MCF 10A (cell line): ENCODE results near the gene KRTAP5-9. TPM values are rescaled to one million over a fixed set of nuclear protein-coding genes. Genes with fewer than 3 reads are reported as not detected.

Experiments
- BruUV-seq: library from RNA; stranded (reverse); fragments of 400-500 nt; replicated peaks from 2 replicates; lab custom pipeline; 2021; lab: Mats Ljungman, UMichigan
- CTCF ChIA-PET: fragments of 300-600 bp; sonication (Branson Sonifier 250); formaldehyde crosslinking; extraction: SDS; loops from one replicate; lab custom pipeline; 2021; ENCODE audit warnings: antibody characterized with exemption, inconsistent platforms; lab: Yijun Ruan, JAX
- POLR2A ChIA-PET: fragments of 300-600, 350-650 bp; sonication (Branson Sonifier 250); formaldehyde crosslinking; extraction: SDS; loops from one replicate; lab custom pipeline; 2020; ENCODE audit warnings: antibody characterized with exemption, inconsistent platforms; lab: Yijun Ruan, JAX
- DNase-seq: peaks from one replicate; pipeline ENCODE4 v3.0.0-alpha.2; 2018; ENCODE audit not compliant: unreplicated experiment
- H3K27ac Mint-ChIP-seq: one replicate; pipeline ENCODE4 v1.8.0; 2022; ENCODE audit warnings: mild to moderate bottlenecking, low read depth, mixed read lengths; ENCODE audit not compliant: unreplicated experiment
- H3K27me3 Mint-ChIP-seq: one replicate; pipeline ENCODE4 v1.8.0; 2022; ENCODE audit warnings: mixed read lengths; ENCODE audit not compliant: insufficient read depth, unreplicated experiment
- H3K36me3 Mint-ChIP-seq: one replicate; pipeline ENCODE4 v1.8.0; 2022; ENCODE audit warnings: mild to moderate bottlenecking, moderate library complexity, mixed read lengths; ENCODE audit not compliant: insufficient read depth, unreplicated experiment
- H3K4me1 Mint-ChIP-seq: one replicate; pipeline ENCODE4 v1.8.0; 2022; ENCODE audit warnings: mixed read lengths; ENCODE audit not compliant: insufficient read depth, unreplicated experiment
- H3K4me3 Mint-ChIP-seq: one replicate; pipeline ENCODE4 v1.8.0; 2022; ENCODE audit warnings: mild to moderate bottlenecking, moderate library complexity, mixed read lengths; ENCODE audit not compliant: unreplicated experiment
- H3K9me3 Mint-ChIP-seq: one replicate; pipeline ENCODE4 v1.8.0; 2022; ENCODE audit warnings: mixed read lengths; ENCODE audit not compliant: unreplicated experiment
- intact Hi-C: fragments of 100-400 bp; cut with micrococcal nuclease; formaldehyde crosslinking; loops from 2 replicates; pipeline ENCODE4 v1.14.1; 2022
- total RNA-seq: library from RNA; stranded (reverse); gene quantifications from 2 replicates; pipeline ENCODE4 v1.2.3, GENCODE V29; 2022
- TF ChIP-seq, protein P1 (sequence below): fragments of 200-600 bp; IDR thresholded peaks from one replicate; pipeline ENCODE4 v1.8.0; 2022; ENCODE audit warnings: antibody characterized with exemption, mild to moderate bottlenecking; ENCODE audit not compliant: unreplicated experiment

KRTAP5-9 gene
- total RNA-seq, 1 experiment from 2014 or later = not detected

DNA sequence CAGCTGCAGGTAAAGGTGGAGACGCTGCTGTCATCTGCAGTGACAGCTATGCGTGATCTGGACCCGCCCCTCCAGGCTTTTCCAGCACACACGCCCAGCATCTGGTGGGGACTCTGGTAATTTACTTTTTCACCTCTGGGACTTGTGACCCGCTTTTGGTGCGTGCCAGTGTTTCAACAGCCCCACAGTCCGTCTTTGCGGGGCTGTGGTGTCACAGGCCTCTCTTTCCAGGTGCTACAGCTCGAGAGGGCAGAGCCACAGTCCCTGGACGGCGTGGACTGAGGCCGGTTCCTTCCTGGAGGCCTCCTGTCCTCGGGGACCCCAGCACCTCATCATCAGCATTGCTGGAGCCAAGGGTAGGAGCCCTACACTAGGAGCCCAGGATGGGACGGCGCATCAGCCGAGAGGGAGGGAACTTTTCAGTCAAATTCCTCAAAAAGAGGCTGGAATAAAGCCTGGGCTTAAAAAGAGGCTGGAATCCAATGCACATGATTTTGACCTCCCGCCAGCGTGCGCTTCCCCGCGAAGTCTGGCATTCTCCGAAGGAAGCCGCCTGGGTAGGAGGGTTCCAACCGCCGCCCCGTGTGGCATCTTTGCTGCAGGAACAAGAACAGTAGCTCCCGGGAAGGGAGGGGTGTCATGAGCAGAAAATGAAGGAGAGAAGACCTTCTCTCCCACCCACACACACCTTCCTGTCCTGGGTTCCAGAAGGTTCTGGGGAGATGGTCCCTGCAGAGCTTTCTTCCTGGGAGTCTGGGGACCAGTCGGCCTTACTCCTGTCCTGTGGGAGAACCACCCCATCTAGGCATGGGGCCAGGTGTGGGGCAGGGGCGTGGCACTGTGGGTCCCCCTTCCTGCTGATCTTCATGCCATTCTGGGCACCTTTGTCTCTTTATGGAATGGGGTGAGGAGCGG, 46.9 kb upstream of the KRTAP5-9 start:
- H3K27me3 Mint-ChIP-seq = no peaks in the 10 kb centered on the region
- TF ChIP-seq, protein P1, sequence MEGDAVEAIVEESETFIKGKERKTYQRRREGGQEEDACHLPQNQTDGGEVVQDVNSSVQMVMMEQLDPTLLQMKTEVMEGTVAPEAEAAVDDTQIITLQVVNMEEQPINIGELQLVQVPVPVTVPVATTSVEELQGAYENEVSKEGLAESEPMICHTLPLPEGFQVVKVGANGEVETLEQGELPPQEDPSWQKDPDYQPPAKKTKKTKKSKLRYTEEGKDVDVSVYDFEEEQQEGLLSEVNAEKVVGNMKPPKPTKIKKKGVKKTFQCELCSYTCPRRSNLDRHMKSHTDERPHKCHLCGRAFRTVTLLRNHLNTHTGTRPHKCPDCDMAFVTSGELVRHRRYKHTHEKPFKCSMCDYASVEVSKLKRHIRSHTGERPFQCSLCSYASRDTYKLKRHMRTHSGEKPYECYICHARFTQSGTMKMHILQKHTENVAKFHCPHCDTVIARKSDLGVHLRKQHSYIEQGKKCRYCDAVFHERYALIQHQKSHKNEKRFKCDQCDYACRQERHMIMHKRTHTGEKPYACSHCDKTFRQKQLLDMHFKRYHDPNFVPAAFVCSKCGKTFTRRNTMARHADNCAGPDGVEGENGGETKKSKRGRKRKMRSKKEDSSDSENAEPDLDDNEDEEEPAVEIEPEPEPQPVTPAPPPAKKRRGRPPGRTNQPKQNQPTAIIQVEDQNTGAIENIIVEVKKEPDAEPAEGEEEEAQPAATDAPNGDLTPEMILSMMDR = no peak
- peaks cover 43% of the 10 kb centered on the region for H3K36me3 Mint-ChIP-seq
- no peaks in the 10 kb centered on the region for H3K4me1 Mint-ChIP-seq
- DNase-seq = no peak
- ChIA-PET POLR2A (interaction anchor here (0.8 kb wide), 1 partner anchor 8 kb away, joined by 3 read pairs; no protein-coding TSS in a partner anchor), CTCF (interaction anchor here (0.8 kb wide), 1 partner anchor 9 kb away, joined by 4 read pairs; no protein-coding TSS in a partner anchor)
- H3K4me3 Mint-ChIP-seq = no peak overlapping the region
- BruUV-seq = no TSS peak
- intact Hi-C loops = no loop called here
- H3K27ac Mint-ChIP-seq = no peak overlapping the region
- H3K9me3 Mint-ChIP-seq = no peaks in the 10 kb centered on the region

DNA sequence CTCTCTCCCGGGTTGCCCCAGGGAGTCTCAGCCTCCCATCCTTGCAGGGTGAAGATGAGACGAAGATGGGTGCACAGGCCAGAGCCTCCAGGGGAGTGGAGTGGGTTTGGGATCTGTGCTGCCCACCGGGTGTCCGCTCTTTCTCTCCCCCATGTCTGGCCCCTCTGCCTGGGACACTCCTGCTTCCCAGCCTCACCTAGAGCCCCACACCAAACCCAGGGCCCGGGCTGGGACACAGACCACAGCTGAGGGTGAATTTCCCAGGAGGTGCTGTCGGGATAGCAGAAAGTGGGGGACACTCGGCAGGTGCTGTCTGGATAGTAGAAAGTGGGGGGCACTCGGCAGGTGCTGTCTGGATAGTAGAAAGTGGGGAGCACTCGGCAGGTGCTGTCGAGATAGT, 46.2 kb upstream of the KRTAP5-9 start:
- Mint-ChIP-seq H3K27ac (peak overlapping the region; percentile 12), H3K27me3 (no peaks in the 10 kb centered on the region), H3K4me3 (no peak overlapping the region), H3K36me3 (peaks cover 36% of the 10 kb centered on the region), H3K9me3 (no peaks in the 10 kb centered on the region), H3K4me1 (no peaks in the 10 kb centered on the region)
- TF ChIP-seq, protein P1 = no peak
- CTCF ChIA-PET = no interaction called here
- DNase-seq = no peak
- POLR2A ChIA-PET = no interaction called here
- no TSS peak for BruUV-seq
- intact Hi-C loops = no loop called here

DNA sequence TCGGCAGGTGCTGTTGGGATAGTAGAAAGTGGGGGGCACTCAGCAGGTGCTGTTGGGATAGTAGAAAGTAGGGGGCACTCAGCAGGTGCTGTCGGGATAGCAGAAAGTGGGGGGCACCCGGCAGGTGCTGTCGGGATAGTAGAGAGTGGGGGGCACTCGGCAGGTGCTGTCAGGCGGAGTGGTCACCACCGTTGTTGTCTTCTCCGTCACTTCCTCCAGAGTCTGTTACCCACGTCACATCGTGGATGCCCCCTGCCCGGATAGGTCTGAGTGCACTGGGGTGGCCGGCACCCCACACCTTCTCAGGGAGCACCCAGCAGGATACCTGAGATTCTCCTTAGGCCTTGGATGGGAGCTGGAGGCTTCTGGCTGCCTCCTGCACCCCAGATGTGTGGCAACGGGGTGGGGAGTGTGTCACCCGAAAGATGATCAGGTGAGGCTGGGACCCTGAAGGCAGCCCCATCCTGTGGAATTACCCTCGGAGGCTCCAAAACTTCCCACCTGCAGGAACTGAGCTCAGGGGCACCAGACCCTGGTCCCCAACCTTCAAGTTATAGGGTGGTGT, 45.3 kb upstream of the KRTAP5-9 start:
- ChIA-PET CTCF (no interaction called here), POLR2A (no interaction called here)
- H3K4me1 Mint-ChIP-seq = no peaks in the 10 kb centered on the region
- no peak for DNase-seq
- H3K27ac Mint-ChIP-seq = peak overlapping the region; percentile 12
- peaks cover 27% of the 10 kb centered on the region for H3K36me3 Mint-ChIP-seq
- H3K9me3 Mint-ChIP-seq = no peaks in the 10 kb centered on the region
- H3K4me3 Mint-ChIP-seq = no peak overlapping the region
- no TSS peak for BruUV-seq
- intact Hi-C loops = no loop called here
- H3K27me3 Mint-ChIP-seq = no peaks in the 10 kb centered on the region
- TF ChIP-seq, protein P1 = no peak

DNA sequence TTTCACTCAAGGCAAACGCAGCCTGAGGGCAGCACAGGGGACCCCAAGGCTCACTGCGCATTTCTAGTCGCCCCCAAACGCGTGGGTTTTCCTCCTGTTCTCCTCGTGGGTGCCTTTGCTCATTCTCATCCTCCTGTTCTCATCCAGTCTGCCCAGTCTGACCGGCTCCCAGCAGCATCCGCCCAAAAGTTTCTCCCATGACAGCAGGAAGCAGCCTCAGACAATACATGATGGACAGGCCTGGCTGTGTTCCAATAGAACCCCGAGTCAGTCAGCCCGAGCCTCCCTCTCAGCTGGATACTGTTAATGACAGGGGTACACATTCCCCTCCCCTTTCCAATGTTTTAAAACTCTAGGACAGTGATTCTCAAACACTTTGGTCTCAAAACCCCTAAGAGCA, 43.7 kb upstream of the KRTAP5-9 start:
- no peaks in the 10 kb centered on the region for H3K27me3 Mint-ChIP-seq
- TF ChIP-seq, protein P1 = no peak
- intact Hi-C loops = no loop called here

More for the DNA sequence above, 43.7 kb upstream of the KRTAP5-9 start:
- ChIA-PET POLR2A (no interaction called here), CTCF (no interaction called here)
- no TSS peak for BruUV-seq
- Mint-ChIP-seq H3K4me1 (no peaks in the 10 kb centered on the region), H3K27ac (no peak overlapping the region), H3K36me3 (peaks cover 18% of the 10 kb centered on the region), H3K4me3 (no peak overlapping the region), H3K9me3 (no peaks in the 10 kb centered on the region)
- DNase-seq = no peak
